Ishikawa (cell line): ENCODE measurements around the gene MDFI.

Experiments
- CEBPB ChIP-seq: IDR thresholded peaks from 2 replicates; pipeline ENCODE4 v1.6.1; 2012
- CREB1 ChIP-seq: IDR thresholded peaks from 2 replicates; pipeline ENCODE4 v1.6.1; 2012; ENCODE audit warnings: low read depth
- EGR1 ChIP-seq: IDR thresholded peaks from 2 replicates; pipeline ENCODE4 v1.6.1; 2012
- EP300 ChIP-seq: IDR thresholded peaks from 2 replicates; pipeline ENCODE4 v1.6.1; 2012; ENCODE audit warnings: borderline replicate concordance
- FOXM1 ChIP-seq: IDR thresholded peaks from 2 replicates; pipeline ENCODE4 v1.6.1; 2012; ENCODE audit warnings: low read depth, borderline replicate concordance
- NFIC ChIP-seq: IDR thresholded peaks from 2 replicates; pipeline ENCODE4 v1.6.1; 2012
- RAD21 ChIP-seq: IDR thresholded peaks from 2 replicates; pipeline ENCODE4 v1.6.1; 2012; ENCODE audit warnings: low read depth
- TAF1 ChIP-seq: IDR thresholded peaks from 2 replicates; pipeline ENCODE4 v1.6.1; 2012; ENCODE audit warnings: low read depth, mild to moderate bottlenecking
- TCF12 ChIP-seq: IDR thresholded peaks from 2 replicates; pipeline ENCODE4 v1.6.1; 2012; ENCODE audit warnings: low read depth
- TEAD4 ChIP-seq: IDR thresholded peaks from 2 replicates; pipeline ENCODE4 v1.6.1; 2012
- USF1 ChIP-seq: IDR thresholded peaks from 2 replicates; pipeline ENCODE4 v1.6.1; 2012
- YY1 ChIP-seq: IDR thresholded peaks from 2 replicates; pipeline ENCODE4 v1.6.1; 2012; ENCODE audit warnings: low read depth
- ZBTB7A ChIP-seq: IDR thresholded peaks from 2 replicates; pipeline ENCODE4 v1.6.1; 2012; ENCODE audit warnings: low read depth
- TF ChIP-seq, protein P1 (sequence below): IDR thresholded peaks from 2 replicates; pipeline ENCODE4 v1.6.1; 2012; ENCODE audit warnings: low read depth, mild to moderate bottlenecking
- TF ChIP-seq, protein P2 (sequence below): IDR thresholded peaks from 2 replicates; pipeline ENCODE4 v1.6.1; 2012

The MDFI gene

DNA sequence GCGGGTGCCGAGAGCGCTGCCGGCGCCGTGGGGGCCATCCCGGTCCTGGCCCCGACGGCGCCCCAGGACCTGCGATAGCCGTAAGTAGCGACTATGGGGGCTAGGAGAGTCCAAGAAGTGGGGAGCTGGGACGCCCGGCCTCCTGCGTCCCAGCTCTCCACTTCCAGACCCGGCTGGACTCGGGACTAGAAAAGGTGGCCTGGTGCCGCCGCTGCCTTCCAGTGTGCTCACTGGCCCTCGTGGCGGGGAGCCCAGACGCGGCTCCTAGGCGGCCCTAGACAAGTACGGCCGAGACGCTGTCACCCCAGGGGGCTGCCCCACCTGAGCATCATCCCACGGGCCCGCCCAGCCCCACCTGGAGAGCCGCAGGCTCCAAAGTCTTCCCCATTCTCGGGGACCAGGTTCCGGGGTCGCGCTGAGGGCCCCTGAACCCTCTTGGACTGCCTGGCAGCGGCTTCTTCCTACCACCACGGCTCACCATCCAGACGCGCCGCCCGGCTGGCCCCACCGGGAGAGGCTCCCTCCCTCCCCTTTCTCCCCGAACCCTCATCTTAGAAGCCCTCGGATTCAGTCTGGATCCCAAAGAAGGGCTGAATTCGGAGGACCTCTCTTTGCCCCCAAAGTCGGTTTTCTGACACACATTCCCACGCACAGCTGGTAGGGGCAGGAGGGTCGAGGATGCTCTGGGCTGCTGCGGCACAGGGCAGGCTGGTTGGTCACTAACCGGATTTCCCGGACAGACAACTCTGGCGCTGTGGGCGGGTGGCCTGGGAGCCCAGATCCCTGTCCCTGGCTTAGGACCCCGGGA lies 870 bp upstream of the MDFI start:
- no peak for TF ChIP-seq NFIC

GRCh38 chr6:41638935-41639808 lies 904 bp downstream of the MDFI start:
- no peak for TF ChIP-seq EP300
- TF ChIP-seq YY1, result no peak
- TF ChIP-seq TAF1, result no peak
- TF ChIP-seq CREB1, result no peak

GRCh38 chr6:41639809-41640371 lies 1.6 kb downstream of the MDFI start:
- TF ChIP-seq FOXM1, result no peak
- TF ChIP-seq TEAD4, result no peak
- no peak for TF ChIP-seq USF1
- no peak for TF ChIP-seq ZBTB7A
- TF ChIP-seq, protein P1, sequence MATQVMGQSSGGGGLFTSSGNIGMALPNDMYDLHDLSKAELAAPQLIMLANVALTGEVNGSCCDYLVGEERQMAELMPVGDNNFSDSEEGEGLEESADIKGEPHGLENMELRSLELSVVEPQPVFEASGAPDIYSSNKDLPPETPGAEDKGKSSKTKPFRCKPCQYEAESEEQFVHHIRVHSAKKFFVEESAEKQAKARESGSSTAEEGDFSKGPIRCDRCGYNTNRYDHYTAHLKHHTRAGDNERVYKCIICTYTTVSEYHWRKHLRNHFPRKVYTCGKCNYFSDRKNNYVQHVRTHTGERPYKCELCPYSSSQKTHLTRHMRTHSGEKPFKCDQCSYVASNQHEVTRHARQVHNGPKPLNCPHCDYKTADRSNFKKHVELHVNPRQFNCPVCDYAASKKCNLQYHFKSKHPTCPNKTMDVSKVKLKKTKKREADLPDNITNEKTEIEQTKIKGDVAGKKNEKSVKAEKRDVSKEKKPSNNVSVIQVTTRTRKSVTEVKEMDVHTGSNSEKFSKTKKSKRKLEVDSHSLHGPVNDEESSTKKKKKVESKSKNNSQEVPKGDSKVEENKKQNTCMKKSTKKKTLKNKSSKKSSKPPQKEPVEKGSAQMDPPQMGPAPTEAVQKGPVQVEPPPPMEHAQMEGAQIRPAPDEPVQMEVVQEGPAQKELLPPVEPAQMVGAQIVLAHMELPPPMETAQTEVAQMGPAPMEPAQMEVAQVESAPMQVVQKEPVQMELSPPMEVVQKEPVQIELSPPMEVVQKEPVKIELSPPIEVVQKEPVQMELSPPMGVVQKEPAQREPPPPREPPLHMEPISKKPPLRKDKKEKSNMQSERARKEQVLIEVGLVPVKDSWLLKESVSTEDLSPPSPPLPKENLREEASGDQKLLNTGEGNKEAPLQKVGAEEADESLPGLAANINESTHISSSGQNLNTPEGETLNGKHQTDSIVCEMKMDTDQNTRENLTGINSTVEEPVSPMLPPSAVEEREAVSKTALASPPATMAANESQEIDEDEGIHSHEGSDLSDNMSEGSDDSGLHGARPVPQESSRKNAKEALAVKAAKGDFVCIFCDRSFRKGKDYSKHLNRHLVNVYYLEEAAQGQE, result no peak
- no peak for TF ChIP-seq TAF1
- TF ChIP-seq YY1, result no peak
- TF ChIP-seq TCF12, result no peak
- TF ChIP-seq, protein P2, sequence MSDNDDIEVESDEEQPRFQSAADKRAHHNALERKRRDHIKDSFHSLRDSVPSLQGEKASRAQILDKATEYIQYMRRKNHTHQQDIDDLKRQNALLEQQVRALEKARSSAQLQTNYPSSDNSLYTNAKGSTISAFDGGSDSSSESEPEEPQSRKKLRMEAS, result no peak
- no peak for TF ChIP-seq NFIC
- no peak for TF ChIP-seq RAD21

GRCh38 chr6:41640426-41640825 lies 2.2 kb downstream of the MDFI start:
- no peak for TF ChIP-seq NFIC
- TF ChIP-seq, protein P1, result no peak
- TF ChIP-seq FOXM1, result no peak
- TF ChIP-seq TAF1, result no peak
- TF ChIP-seq YY1, result no peak
- TF ChIP-seq EGR1, result no peak
- no peak for TF ChIP-seq TEAD4

DNA sequence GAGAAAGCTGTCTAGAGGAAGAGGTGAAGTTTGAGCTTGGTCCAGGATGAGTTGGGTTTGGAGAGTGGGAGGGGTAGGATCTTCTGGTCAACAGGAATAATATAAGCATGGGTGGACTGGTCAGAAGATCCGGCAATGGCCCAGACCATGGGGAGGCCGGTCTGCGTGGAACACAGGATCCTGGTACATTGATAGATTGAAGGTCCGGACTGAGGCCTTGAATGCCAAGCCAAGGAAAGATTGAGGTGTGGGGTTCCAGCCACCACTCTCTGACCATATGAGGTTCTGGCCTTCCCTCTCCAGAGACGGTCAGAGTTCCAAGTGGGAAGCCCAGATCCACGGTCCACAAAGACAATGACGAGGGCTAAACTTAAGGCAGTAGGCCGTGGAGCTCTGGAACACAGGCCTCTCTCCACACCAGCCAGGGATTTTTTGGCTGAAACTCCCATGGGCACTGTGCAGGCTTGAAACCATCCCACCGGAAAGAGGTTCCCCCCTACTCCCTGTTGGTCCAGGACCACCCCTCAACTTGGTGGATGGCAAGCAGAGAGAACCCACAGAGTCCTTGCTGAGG lies 3.2 kb downstream of the MDFI start:
- TF ChIP-seq EGR1 (no peak), ZBTB7A (no peak), CEBPB (no peak), FOXM1 (no peak), EP300 (no peak), RAD21 (no peak), CREB1 (no peak), YY1 (no peak), TAF1 (no peak), TCF12 (no peak), NFIC (no peak), TEAD4 (no peak)
- TF ChIP-seq, protein P2, result no peak
- TF ChIP-seq, protein P1, result no peak
